DOHH2 (cell line): ENCODE results near the gene C4A.
"Not testable (repeated sequence)": the region's sequence is repeated elsewhere in the genome, so short reads cannot be mapped to it uniquely, and the experiment has no call there.

Experiments
- H3F3A ChIP-seq: fragments of 200-600 bp; sonication (generic), shearing (Covaris generic); 2 replicates; pipeline ENCODE4 v1.6.0; 2016; ENCODE audit warnings: antibody characterized with exemption, mild to moderate bottlenecking; ENCODE audit not compliant: control insufficient read depth, insufficient read depth
- H3K27ac ChIP-seq: fragments of 200-600 bp; sonication (generic); 2 replicates; pipeline ENCODE4 v1.5.1; 2014; ENCODE audit warnings: low read depth, mild to moderate bottlenecking, low read length, moderate library complexity
- H3K27me3 ChIP-seq: fragments of 200-600 bp; sonication (generic); 2 replicates; pipeline ENCODE4 v1.6.1; 2014; ENCODE audit warnings: mild to moderate bottlenecking, low read length, mixed read lengths; ENCODE audit not compliant: control insufficient read depth
- H3K36me3 ChIP-seq: fragments of 200-600 bp; sonication (generic); 2 replicates; pipeline ENCODE4 v1.6.1; 2014; ENCODE audit warnings: mild to moderate bottlenecking, low read length, moderate library complexity, mixed read lengths; ENCODE audit not compliant: control insufficient read depth
- H3K4me1 ChIP-seq: fragments of 200-600 bp; sonication (generic); 2 replicates; pipeline ENCODE4 v1.6.1; 2014; ENCODE audit warnings: mild to moderate bottlenecking, low read length, mixed read lengths; ENCODE audit not compliant: control insufficient read depth
- H3K4me2 ChIP-seq: fragments of 200-600 bp; sonication (generic); 2 replicates; pipeline ENCODE4 v1.6.0; 2014; ENCODE audit warnings: mild to moderate bottlenecking, low read length, moderate library complexity
- H3K4me3 ChIP-seq: fragments of 200-600 bp; sonication (generic); 2 replicates; pipeline ENCODE4 v1.5.1; 2014; ENCODE audit warnings: mild to moderate bottlenecking, low read length, mixed read lengths
- H3K79me2 ChIP-seq: fragments of 200-600 bp; sonication (generic); 2 replicates; pipeline ENCODE4 v1.6.1; 2014; ENCODE audit warnings: mild to moderate bottlenecking, low read length, mixed read lengths; ENCODE audit not compliant: control insufficient read depth
- H3K9me2 ChIP-seq: fragments of 200-600 bp; sonication (generic); replicated peaks from 2 replicates; pipeline ENCODE4 v1.6.1; 2014; ENCODE audit warnings: mild to moderate bottlenecking, low read length, mixed read lengths; ENCODE audit not compliant: control insufficient read depth
- H3K9me3 ChIP-seq: fragments of 200-600 bp; sonication (generic); 2 replicates; pipeline ENCODE4 v1.6.1; 2014; ENCODE audit warnings: antibody characterized with exemption, low read length, mixed read lengths; ENCODE audit not compliant: control insufficient read depth, insufficient read depth
- H4K20me1 ChIP-seq: fragments of 200-600 bp; sonication (generic); 2 replicates; pipeline ENCODE4 v1.6.0; 2014; ENCODE audit warnings: low read depth, mild to moderate bottlenecking, antibody characterized with exemption, low read length, moderate library complexity; ENCODE audit not compliant: control insufficient read depth, insufficient read depth

The C4A gene

DNA sequence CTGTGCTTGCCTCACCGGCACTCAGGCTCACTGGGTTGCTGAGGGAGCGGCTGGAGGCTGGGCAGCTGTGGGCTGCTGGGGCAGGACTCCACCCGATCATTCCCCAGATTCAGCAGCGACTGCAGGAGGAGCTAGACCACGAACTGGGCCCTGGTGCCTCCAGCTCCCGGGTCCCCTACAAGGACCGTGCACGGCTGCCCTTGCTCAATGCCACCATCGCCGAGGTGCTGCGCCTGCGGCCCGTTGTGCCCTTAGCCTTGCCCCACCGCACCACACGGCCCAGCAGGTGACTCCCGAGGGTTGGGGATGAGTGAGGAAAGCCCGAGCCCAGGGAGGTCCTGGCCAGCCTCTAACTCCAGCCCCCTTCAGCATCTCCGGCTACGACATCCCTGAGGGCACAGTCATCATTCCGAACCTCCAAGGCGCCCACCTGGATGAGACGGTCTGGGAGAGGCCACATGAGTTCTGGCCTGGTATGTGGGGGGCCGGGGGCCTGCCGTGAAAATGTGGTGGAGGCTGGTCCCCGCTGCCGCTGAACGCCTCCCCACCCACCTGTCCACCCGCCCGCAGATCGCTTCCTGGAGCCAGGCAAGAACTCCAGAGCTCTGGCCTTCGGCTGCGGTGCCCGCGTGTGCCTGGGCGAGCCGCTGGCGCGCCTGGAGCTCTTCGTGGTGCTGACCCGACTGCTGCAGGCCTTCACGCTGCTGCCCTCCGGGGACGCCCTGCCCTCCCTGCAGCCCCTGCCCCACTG is 58.6 kb downstream of the C4A start:
- H3F3A ChIP-seq, H3K4me2 ChIP-seq, H3K36me3 ChIP-seq, H4K20me1 ChIP-seq, H3K9me2 ChIP-seq, H3K4me3 ChIP-seq, H3K4me1 ChIP-seq, H3K27ac ChIP-seq, H3K79me2 ChIP-seq, H3K27me3 ChIP-seq, H3K9me3 ChIP-seq: not testable (repeated sequence)

DNA sequence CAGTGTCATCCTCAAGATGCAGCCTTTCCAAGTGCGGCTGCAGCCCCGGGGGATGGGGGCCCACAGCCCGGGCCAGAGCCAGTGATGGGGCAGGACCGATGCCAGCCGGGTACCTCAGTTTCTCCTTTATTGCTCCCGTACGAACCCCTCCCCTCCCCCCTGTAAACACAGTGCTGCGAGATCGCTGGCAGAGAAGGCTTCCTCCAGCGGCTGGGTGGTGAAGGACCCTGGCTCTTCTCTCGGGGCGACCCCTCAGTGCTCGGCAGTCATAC is 59.1 kb downstream of the C4A start:
- not testable (repeated sequence) for H3K4me2 ChIP-seq, H3K27ac ChIP-seq, H3K9me2 ChIP-seq, H3K4me1 ChIP-seq, H3K79me2 ChIP-seq, H3K27me3 ChIP-seq, H4K20me1 ChIP-seq, H3K36me3 ChIP-seq, H3K4me3 ChIP-seq, H3F3A ChIP-seq, H3K9me3 ChIP-seq

DNA sequence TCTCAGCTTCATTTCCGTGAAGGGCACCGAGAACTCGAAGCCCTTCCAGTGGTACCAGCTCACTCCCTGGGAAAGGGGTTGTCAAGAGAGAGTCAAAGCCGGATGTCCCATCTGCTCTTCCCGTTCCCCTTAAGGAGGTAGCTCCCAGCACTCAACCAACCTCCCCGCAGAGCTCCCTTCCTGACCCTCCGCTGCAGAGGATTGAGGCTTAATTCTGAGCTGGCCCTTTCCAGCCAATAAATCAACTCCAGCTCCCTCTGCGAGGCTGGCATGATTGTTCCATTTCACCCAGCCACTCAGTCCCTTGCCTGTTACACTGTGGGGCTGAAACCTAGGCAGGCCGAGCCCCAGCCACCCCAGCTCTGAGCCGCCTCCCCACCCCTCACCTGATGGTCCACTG is 59.5 kb downstream of the C4A start:
- H3K27me3 ChIP-seq, H3K4me1 ChIP-seq, H3K4me2 ChIP-seq, H4K20me1 ChIP-seq, H3K9me2 ChIP-seq, H3K9me3 ChIP-seq, H3K79me2 ChIP-seq, H3K4me3 ChIP-seq, H3K27ac ChIP-seq, H3K36me3 ChIP-seq, H3F3A ChIP-seq: not testable (repeated sequence)

DNA sequence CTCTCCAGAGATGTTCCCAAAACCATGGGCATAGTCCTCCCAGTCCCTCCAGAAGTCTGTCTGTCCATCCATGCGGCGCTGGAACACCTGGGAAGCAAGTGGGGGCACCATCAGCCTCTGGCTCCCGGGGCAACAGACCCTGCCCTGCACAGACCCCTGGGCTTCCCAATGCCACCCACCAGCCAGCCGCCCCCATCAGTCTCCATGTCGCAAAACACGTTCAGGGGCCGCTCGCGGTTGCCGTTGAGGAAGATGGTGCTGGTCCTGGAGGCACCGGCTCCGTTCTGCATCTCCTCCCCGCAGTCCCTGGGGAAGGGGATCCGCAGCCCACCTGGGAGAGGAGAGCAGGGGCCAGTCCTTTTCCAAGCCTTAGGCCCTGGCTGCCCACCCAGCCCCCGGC is 60.4 kb downstream of the C4A start:
- H3K79me2 ChIP-seq, H3K4me3 ChIP-seq, H3K9me3 ChIP-seq, H3K4me1 ChIP-seq, H3F3A ChIP-seq, H3K9me2 ChIP-seq, H3K36me3 ChIP-seq, H3K27ac ChIP-seq, H3K27me3 ChIP-seq, H4K20me1 ChIP-seq, H3K4me2 ChIP-seq: not testable (repeated sequence)

DNA sequence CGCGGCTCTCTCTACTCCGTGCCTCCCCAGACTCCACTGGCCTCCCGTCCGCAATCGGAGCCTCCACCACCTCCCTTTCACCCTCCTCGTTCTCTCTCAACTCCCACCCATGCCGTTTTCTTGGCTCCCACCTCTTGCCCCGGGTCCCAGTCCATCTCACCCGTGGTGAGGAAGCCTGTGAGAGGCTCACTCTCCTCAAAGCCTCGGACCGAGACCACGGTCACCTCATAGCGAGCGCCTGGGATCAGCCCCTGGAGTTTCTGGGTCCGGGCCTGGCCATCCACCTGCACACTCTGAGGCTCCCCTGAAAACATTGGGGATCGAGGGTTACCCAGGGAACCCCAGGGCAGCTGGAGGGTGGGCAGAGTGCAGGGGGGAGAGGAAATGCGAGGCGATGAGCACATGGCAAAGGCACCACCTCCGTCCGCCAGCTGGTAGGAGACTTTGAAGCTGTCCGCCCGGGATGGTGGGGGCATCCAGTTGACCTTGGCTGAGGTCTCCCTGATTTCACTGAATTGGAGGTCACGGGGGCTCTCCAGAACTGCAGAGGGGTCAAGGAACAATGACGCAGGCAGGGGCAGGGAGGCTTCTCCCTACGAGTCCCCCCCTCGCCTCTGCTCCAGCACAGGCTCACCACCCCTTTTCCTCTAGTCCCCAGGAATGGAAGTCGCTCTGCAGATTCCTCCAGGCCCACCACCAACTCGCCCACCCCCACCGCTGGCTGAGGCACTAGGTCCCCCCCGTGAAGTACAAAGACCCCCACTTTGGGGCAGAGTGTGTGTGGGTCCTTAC is 61.9 kb downstream of the C4A start:
- not testable (repeated sequence) for H3K27me3 ChIP-seq, H3K79me2 ChIP-seq, H3K4me1 ChIP-seq, H3K4me2 ChIP-seq, H3F3A ChIP-seq, H3K9me3 ChIP-seq, H3K27ac ChIP-seq, H3K36me3 ChIP-seq, H3K4me3 ChIP-seq, H4K20me1 ChIP-seq, H3K9me2 ChIP-seq

DNA sequence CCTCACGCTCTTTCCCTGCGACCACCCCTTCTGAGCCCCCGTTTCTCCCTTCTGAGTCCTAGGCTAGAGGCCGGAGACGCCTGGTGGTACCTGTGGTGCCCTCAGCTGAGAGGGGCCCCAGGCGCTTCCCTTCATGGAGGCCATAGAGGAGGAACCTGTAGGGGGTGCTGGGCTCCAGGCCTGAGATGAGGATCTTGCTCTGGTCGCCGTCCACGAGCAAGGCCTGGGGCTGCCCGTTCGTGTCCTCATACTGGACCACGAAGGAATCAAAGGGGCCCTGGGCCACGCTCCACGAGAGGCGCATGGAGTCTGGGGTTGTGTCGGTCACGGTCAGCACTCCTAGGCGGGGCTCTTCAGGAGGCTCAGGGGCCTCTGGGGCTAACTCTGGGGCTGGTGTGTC is 63.1 kb downstream of the C4A start:
- H4K20me1 ChIP-seq, H3K9me2 ChIP-seq, H3K79me2 ChIP-seq, H3K4me2 ChIP-seq, H3K27me3 ChIP-seq, H3K27ac ChIP-seq, H3K4me3 ChIP-seq, H3K4me1 ChIP-seq, H3K9me3 ChIP-seq, H3K36me3 ChIP-seq, H3F3A ChIP-seq: not testable (repeated sequence)
